Neuronal stem cell (in vitro differentiated cells): ENCODE measurements around the gene MXRA5.

Experiments used
- DNase-seq: peaks from one replicate; pipeline ENCODE4 v3.0.0-alpha.2; 2013; ENCODE audit warnings: low spot score
- H2AFZ ChIP-seq: one replicate; pipeline ENCODE4 v1.6.1; 2013; ENCODE audit warnings: mild to moderate bottlenecking, low read length, inconsistent platforms
- H2AK5ac ChIP-seq: 2 replicates; pipeline ENCODE4 v1.6.1; 2013; ENCODE audit warnings: low read depth, mild to moderate bottlenecking, inconsistent platforms, low read length, moderate library complexity, mixed read lengths
- H2BK120ac ChIP-seq: 2 replicates; pipeline ENCODE4 v1.6.1; 2013; ENCODE audit warnings: low read depth, mild to moderate bottlenecking, inconsistent platforms, low read length, moderate library complexity, mixed read lengths
- H2BK12ac ChIP-seq: one replicate; pipeline ENCODE4 v1.6.1; 2013; ENCODE audit warnings: low read length, inconsistent platforms
- H2BK15ac ChIP-seq: 2 replicates; pipeline ENCODE4 v1.6.1; 2013; ENCODE audit warnings: mild to moderate bottlenecking, low read length, inconsistent platforms, mixed read lengths
- H2BK5ac ChIP-seq: one replicate; pipeline ENCODE4 v1.6.1; 2013; ENCODE audit warnings: inconsistent platforms, mild to moderate bottlenecking, low read length, moderate library complexity
- H3K14ac ChIP-seq: one replicate; pipeline ENCODE4 v1.6.1; 2013; ENCODE audit warnings: low read length, inconsistent platforms
- H3K18ac ChIP-seq: 2 replicates; pipeline ENCODE4 v1.6.1; 2013; ENCODE audit warnings: low read length, inconsistent platforms
- H3K23ac ChIP-seq: 2 replicates; pipeline ENCODE4 v1.6.1; 2013; ENCODE audit warnings: low read depth, mild to moderate bottlenecking, mixed read lengths, low read length, inconsistent platforms; ENCODE audit not compliant: poor library complexity
- H3K27ac ChIP-seq: replicated peaks from 3 replicates; pipeline ENCODE4 v1.5.1; 2013; ENCODE audit warnings: low read length, inconsistent platforms
- H3K27me3 ChIP-seq, 3 experiments: 2 replicates each; pipeline ENCODE4 v1.6.1; 2013; ENCODE audit warnings: low read length in 3 of 3, mild to moderate bottlenecking in 2 of 3, inconsistent platforms in 1 of 3, low read depth in 1 of 3, mixed read lengths in 1 of 3, moderate library complexity in 1 of 3; ENCODE audit not compliant: control insufficient read depth in 3 of 3, insufficient read depth in 3 of 3
- H3K36me3 ChIP-seq, 2 donors: replicated peaks in 1 of 2; 2 replicates each; pipeline ENCODE4 v1.6.1; 2013; ENCODE audit warnings: low read length in 2 of 2; ENCODE audit not compliant: control insufficient read depth in 2 of 2, insufficient read depth in 2 of 2
- H3K4ac ChIP-seq: 2 replicates; pipeline ENCODE4 v1.6.1; 2013; ENCODE audit warnings: inconsistent platforms, mild to moderate bottlenecking, low read length, moderate library complexity
- H3K4me1 ChIP-seq, 2 donors: 1 replicate in 1 of 2; 2 replicates in 1 of 2; pipeline ENCODE4 v1.6.1; 2013; ENCODE audit warnings: low read length in 2 of 2, low read depth in 1 of 2; ENCODE audit not compliant: control insufficient read depth in 2 of 2, insufficient read depth in 1 of 2
- H3K4me2 ChIP-seq: one replicate; pipeline ENCODE4 v1.6.1; 2013; ENCODE audit warnings: mild to moderate bottlenecking, low read length, inconsistent platforms; ENCODE audit not compliant: insufficient read depth, poor library complexity, severe bottlenecking
- H3K4me3 ChIP-seq, 2 donors: 2 replicates each; pipeline ENCODE4 v1.5.1; 2013; ENCODE audit warnings: low read length in 2 of 2, mild to moderate bottlenecking in 2 of 2, inconsistent platforms in 1 of 2, moderate library complexity in 1 of 2
- H3K79me1 ChIP-seq: one replicate; pipeline ENCODE4 v1.6.1; 2013; ENCODE audit warnings: low read depth, mild to moderate bottlenecking, inconsistent platforms, low read length, moderate library complexity
- H3K9ac ChIP-seq: one replicate; pipeline ENCODE4 v1.6.1; 2013; ENCODE audit warnings: mild to moderate bottlenecking, low read depth, low read length, inconsistent platforms; ENCODE audit not compliant: poor library complexity
- H3K9me3 ChIP-seq, 2 donors: replicated peaks in 1 of 2; 2 replicates each; pipeline versions ENCODE3 to v1.6.1; 2013; ENCODE audit warnings: low read length in 2 of 2, mild to moderate bottlenecking in 2 of 2, inconsistent platforms in 1 of 2, low read depth in 1 of 2, mixed read lengths in 1 of 2, moderate library complexity in 1 of 2; ENCODE audit not compliant: control insufficient read depth in 2 of 2, insufficient read depth in 1 of 2
- H4K8ac ChIP-seq: one replicate; pipeline ENCODE4 v1.6.1; 2013; ENCODE audit warnings: low read depth, mild to moderate bottlenecking, inconsistent platforms, low read length, moderate library complexity
- H4K91ac ChIP-seq: one replicate; pipeline ENCODE4 v1.6.1; 2013; ENCODE audit warnings: low read length, low read depth, mild to moderate bottlenecking, inconsistent platforms; ENCODE audit not compliant: poor library complexity
- WGBS, 2 donors: extraction: QIAGEN DNeasy Blood & Tissue Kit; methylation state at CpG; one replicate each; pipeline ENCODE4 v1.1.7; 2013; ENCODE audit warnings: missing lambda C conversion rate in 2 of 2, mixed read lengths in 1 of 2; ENCODE audit not compliant: insufficient read length in 2 of 2, insufficient replicate concordance in 1 of 2; ENCODE audit errors: extremely low coverage in 2 of 2; 5-methylcytosine and 5-hydroxymethylcytosine counted together

MXRA5 gene

DNA sequence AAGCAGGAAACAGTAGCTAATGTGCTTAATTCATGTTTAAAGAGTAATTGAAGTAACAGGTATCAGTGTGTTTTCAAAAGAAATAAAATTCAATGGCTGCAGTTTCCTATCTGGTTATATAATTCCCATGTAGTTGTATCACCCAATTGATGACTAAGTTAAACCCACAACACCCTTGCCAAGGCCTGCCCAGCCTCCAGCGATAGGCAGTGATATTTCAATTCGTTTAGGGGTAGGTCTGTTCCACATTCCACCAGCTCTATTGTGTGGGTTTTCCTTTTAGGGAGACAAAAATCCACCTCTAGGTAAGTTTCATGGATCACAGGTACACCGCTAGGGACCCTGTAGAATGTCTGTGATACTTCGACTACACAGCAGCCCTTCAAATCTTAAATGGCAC lies 24.7 kb upstream of the MXRA5 start:
- no peak overlapping the region for H3K4ac ChIP-seq
- H3K14ac ChIP-seq = no peak overlapping the region
- no peaks in the 10 kb centered on the region for H3K36me3 ChIP-seq
- H3K27ac ChIP-seq = no peak overlapping the region
- no peak overlapping the region for H3K4me2 ChIP-seq
- H2BK12ac ChIP-seq = no peak overlapping the region
- H2BK120ac ChIP-seq = no peak overlapping the region
- H2BK5ac ChIP-seq = no peak overlapping the region
- no peaks in the 10 kb centered on the region for H3K27me3 ChIP-seq
- H3K23ac ChIP-seq = no peak overlapping the region
- H3K4me3 ChIP-seq = no peak overlapping the region
- no peak overlapping the region for H2BK15ac ChIP-seq
- no peak overlapping the region for H3K9ac ChIP-seq
- no peak overlapping the region for H2AK5ac ChIP-seq
- H3K4me1 ChIP-seq = no peaks in the 10 kb centered on the region
- H4K8ac ChIP-seq = no peak overlapping the region
- no peak for DNase-seq
- no peaks in the 10 kb centered on the region for H3K9me3 ChIP-seq
- H3K18ac ChIP-seq = no peak overlapping the region
- no peak overlapping the region for H4K91ac ChIP-seq
- no peak overlapping the region for H2AFZ ChIP-seq
- no peaks in the 10 kb centered on the region for H3K79me1 ChIP-seq
- WGBS, 2 donors = no CpG with 5 or more reads among the region's 4 CpGs

GRCh38 chrX:3370656-3371055 lies 24.2 kb upstream of the MXRA5 start:
- Histone ChIP-seq H3K79me1 (no peaks in the 10 kb centered on the region), H3K4me1 (no peaks in the 10 kb centered on the region), H3K4me3 (no peak overlapping the region), H3K4ac (no peak overlapping the region), H3K18ac (no peak overlapping the region), H3K4me2 (no peak overlapping the region), H4K8ac (no peak overlapping the region), H2BK15ac (no peak overlapping the region), H3K27me3 (no peaks in the 10 kb centered on the region), H2BK5ac (no peak overlapping the region), H2AK5ac (no peak overlapping the region), H3K9ac (no peak overlapping the region), H3K36me3 (no peaks in the 10 kb centered on the region), H4K91ac (no peak overlapping the region), H3K27ac (no peak overlapping the region), H3K14ac (no peak overlapping the region), H3K23ac (no peak overlapping the region), H2BK12ac (no peak overlapping the region), H2AFZ (no peak overlapping the region), H2BK120ac (no peak overlapping the region), H3K9me3 (no peaks in the 10 kb centered on the region)
- no CpG with 5 or more reads among the region's 3 CpGs for WGBS, 2 donors
- no peak for DNase-seq

DNA sequence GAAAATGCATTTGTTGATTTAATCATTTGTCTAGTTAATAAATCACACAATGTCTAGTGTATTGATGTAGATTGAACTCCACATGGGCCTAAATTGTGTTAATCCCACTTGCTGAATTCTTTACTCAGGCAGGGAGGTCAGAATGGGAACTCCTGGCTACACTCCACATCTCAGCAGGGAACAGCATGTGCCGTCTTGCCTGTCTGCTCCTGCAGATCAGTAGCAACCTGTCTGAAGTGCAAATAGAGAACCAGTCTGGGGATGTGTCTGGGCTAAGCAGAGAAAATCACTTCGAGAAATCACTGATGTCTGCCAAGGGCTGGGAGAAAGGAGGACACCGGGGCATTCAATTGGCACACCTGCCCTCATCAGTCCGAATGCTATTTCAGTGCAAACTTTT lies 16.5 kb upstream of the MXRA5 start:
- Histone ChIP-seq H3K9me3 (no peaks in the 10 kb centered on the region), H3K4me2 (no peak overlapping the region), H3K36me3 (no peaks in the 10 kb centered on the region), H3K18ac (no peak overlapping the region), H3K27me3 (no peaks in the 10 kb centered on the region), H3K4me3 (no peak overlapping the region), H3K14ac (no peak overlapping the region), H2BK12ac (no peak overlapping the region), H3K4ac (no peak overlapping the region), H2BK120ac (no peak overlapping the region), H3K4me1 (no peaks in the 10 kb centered on the region), H2BK15ac (no peak overlapping the region), H3K23ac (no peak overlapping the region), H3K9ac (no peak overlapping the region), H4K91ac (no peak overlapping the region), H2AK5ac (no peak overlapping the region), H4K8ac (no peak overlapping the region), H2AFZ (no peak overlapping the region), H2BK5ac (no peak overlapping the region), H3K27ac (no peak overlapping the region), H3K79me1 (no peaks in the 10 kb centered on the region)
- no peak for DNase-seq
- WGBS, 2 donors = no CpG with 5 or more reads among the region's 4 CpGs

GRCh38 chrX:3360881-3361280 lies 14.4 kb upstream of the MXRA5 start:
- Histone ChIP-seq H3K23ac (no peak overlapping the region), H3K14ac (no peak overlapping the region), H4K91ac (no peak overlapping the region), H2BK120ac (no peak overlapping the region), H3K79me1 (no peaks in the 10 kb centered on the region), H3K36me3 (no peaks in the 10 kb centered on the region), H3K4me1 (no peaks in the 10 kb centered on the region), H2AK5ac (no peak overlapping the region), H3K18ac (no peak overlapping the region), H3K27me3 (no peaks in the 10 kb centered on the region), H3K9ac (no peak overlapping the region), H2BK12ac (no peak overlapping the region), H3K27ac (no peak overlapping the region), H2BK15ac (no peak overlapping the region), H3K4ac (no peak overlapping the region), H2AFZ (no peak overlapping the region), H4K8ac (no peak overlapping the region), H3K9me3 (no peaks in the 10 kb centered on the region), H2BK5ac (no peak overlapping the region), H3K4me2 (no peak overlapping the region), H3K4me3 (no peak overlapping the region)
- DNase-seq = no peak
- WGBS, 2 donors = no CpG with 5 or more reads among the region's 14 CpGs
